Activated CD4-positive, CD25-positive, alpha-beta regulatory T cell treated with anti-CD3 and anti-CD28 coated beads, Interleukin-2, amount 50 U/mL, for 72 hours (primary cell): Measurements from ENCODE around the gene PBRM1.
"Not testable (repeated sequence)": the region's sequence is repeated elsewhere in the genome, so short reads cannot be mapped to it uniquely, and the experiment has no call there.

Experiments used
- DNase-seq: peaks from one replicate; pipeline ENCODE4 v3.0.0; 2021

The PBRM1 gene

GRCh38 chr3:52685709-52686691 lies at the start of gene PBRM1, which contains the start of gene GNL3:
TSS of gene PBRM1 (minus strand) at chr3:52685913.
TSS of gene GNL3 (plus strand) at chr3:52686032. CDS start at chr3:52686093, 61 bp downstream.
- peak; percentile 93 for DNase-seq

- DNase-seq = no peak
Measured at GRCh38 chr3:52733256-52733891, 47.7 kb upstream of the PBRM1 start.

DNA sequence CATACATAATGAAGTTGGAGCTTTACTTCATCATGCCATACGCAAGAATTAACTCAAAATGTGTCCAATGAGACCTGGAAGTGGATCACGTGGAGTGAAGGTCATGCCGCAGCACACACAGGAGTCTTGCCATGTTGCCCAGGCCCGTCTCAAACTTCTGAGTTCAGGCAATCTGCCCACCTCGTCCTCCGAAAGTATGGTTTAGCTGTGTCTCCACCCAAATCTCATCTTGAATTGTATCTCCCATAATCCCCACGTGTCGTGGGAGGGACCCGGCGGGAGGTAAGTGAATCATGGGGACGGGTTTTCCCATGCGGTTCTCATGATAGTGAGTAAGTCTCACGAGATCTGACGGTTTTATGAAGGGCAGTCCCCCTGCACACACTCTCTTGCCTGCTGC lies 45.9 kb upstream of the PBRM1 start:
- no peak for DNase-seq

DNA sequence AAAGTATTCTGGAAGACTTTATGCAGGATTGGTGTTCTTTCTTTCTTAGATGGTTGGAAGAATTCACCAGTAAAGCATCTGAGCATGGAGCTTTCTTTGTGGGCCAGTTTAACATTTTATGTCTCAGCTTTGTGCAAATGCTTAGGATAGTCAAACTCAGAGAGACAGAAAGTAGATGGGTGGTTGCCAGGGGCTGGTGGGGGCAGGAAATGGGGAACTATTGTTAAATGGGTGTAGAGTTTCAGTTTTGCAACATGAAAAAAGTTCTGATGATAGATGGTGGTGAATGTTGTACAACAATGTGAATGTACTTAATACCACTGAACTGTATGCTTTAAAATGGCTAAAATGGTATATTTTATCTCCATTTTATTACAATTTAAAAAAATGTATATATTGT lies 45.0 kb upstream of the PBRM1 start:
- no peak for DNase-seq

DNA sequence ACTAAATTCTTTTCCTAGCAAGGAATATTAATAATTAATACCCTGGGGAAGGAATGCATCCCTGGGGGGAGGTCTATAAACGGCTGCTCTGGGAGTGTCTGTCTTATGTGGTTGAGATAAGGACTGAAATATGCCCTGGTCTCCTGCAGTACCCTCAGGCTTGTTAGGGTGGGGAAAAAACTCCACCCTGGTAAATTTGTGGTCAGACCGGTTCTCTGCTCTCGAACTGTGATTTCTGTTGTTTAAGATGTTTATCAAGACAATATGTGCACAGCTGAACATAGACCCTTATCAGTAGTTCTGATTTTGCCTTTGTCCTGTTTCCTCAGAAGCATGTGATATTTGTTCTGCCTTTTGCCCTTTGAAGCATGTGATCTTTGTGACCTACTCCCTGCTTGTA lies 43.0 kb upstream of the PBRM1 start:
- not testable (repeated sequence) for DNase-seq

GRCh38 chr3:52724511-52724910 lies 38.8 kb upstream of the PBRM1 start:
- DNase-seq = no peak

GRCh38 chr3:52723935-52724334 lies 38.2 kb upstream of the PBRM1 start:
- no peak for DNase-seq

GRCh38 chr3:52722491-52722890 lies 36.8 kb upstream of the PBRM1 start:
- no peak for DNase-seq

DNA sequence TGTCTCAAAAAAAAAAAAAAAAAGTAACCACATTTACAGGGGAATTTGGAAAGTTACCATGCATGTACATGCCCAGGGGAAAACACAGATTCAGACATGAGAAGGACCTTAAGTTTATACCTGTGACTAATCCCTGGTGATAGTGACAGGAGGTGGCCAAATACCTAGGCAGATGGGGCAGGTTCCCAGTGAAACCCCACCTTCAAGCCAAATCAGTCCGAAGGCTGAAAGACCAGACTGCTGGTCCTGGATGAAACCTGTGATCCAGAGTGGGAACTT lies 36.0 kb upstream of the PBRM1 start:
- DNase-seq = no peak

DNA sequence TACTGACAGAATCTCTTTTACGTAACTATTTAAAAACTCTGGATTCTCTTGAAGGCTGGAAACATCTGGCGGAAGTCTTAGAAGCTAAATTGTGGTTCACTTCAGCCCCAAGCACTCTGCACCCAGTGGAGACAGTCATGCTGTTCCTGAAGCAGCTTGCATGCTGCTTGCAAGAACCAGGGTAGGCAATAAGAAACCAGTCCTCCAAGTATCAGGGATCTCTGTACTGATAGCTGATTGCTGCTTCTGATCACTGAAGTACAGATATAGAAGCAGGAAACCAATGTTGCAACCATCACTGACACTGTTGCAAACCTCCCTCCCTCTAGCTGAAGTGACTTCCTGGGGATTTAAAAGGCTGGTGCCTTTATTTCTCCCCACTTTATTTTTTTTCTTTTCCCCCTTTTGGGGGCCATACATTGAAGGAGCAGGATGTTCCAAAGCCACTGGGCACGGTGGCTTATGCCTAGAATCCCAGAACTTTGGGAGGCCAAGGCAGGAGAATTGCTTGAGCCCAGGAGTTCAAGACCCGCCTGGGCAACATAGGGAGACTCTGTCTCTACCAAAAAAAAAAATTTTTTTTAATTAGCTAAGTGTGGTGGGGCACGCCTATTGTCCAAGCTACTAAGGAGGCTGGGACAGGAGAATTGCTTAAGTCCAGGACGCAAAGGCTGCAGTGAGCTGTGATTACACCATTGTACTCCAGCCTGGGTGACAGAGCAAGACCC lies 35.5 kb upstream of the PBRM1 start:
- DNase-seq = no peak

- DNase-seq = no peak
Measured at GRCh38 chr3:52719618-52720017, 33.9 kb upstream of the PBRM1 start.

DNA sequence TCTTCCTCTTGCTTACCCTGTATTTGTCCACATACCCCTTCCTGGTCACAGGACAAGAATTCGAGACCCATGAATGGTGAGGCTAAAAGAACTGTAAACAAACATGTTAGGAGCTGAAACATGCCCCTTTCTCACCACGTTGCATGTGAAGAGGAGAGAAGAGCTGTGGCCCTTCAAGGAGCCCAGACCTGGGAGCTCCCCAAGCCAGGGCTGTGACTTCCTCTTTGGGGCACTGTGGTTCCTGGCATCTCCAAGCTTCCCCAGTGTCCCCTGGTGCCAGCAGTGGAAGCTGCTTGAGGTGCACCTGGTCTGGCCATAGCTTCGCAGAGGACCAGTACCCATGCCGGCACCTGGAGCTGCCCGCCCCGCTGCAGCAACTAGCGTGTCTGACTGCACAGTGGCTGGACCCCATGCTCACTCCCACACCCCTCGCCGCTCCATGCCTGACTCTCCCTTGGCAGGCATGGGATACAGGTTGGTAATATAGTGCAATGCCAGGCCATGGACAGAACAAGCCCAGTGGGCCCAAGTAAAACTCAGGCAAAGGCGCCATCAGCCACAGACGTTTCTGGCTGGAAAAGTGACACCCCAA lies 30.1 kb upstream of the PBRM1 start:
- no peak for DNase-seq

- DNase-seq = no peak
Measured at GRCh38 chr3:52714335-52715302, 28.9 kb upstream of the PBRM1 start.

GRCh38 chr3:52712291-52713212 lies 26.8 kb upstream of the PBRM1 start:
- DNase-seq = no peak

- no peak for DNase-seq
Measured at GRCh38 chr3:52710512-52710911, 24.8 kb upstream of the PBRM1 start.

GRCh38 chr3:52707585-52707984 lies 21.9 kb upstream of the PBRM1 start:
- DNase-seq = no peak

DNA sequence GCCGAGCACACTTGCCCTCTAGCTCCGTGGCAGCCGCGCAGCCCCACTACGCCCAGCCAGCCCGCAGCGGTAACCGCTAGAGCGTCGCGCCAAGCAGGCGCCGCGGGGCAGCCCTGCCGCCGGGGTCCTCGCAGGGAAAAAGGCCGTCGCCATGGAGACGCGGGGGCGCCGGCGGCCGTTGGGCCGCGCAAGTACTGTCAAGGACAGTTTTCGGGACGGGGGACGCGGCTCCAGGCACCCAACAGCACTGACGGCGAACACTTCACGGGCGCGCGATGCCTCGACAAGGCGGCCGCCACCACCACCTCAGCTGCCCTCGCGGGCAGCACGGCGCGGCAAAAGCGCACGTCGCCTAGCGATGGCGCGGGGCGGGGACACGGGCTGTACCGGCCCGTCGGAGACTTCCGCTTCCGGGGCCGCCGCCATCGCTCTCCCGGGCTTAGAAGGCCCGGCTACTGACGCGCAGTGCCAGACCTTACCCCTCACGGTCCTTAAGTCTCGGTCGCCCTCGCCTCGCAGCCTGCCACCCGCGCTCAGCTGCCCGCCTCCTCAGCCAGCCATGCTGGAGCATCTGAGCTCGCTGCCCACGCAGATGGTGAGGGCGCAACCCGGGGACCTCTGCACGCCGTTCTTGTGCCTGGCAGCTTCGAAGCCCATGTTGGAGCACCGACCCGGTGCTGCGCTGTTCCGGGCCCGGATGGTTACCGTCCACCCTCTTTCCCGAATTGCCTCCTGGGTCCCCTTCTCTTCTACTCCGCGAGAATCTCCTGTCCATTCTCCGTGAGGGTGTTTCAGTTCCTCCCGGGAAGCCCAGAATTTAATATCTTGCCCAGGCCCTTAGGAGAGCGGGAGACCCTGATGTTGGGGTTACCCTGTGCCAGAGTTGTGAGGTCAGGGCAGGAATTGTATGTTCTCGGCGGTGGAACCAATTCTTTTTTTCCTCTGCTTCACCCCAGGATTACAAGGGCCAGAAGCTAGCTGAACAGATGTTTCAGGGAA lies 20.3 kb upstream of the PBRM1 start, which contains the start of the genes GLT8D1 and SPCS1:
TSS of gene GLT8D1 (minus strand) at position 104 of the 999 bp plus-strand sequence. CDS start 5,331 bp downstream, outside the sequence.
TSS of gene SPCS1 (plus strand) at position 419 of the 999 bp plus-strand sequence. CDS start at position 560, 141 bp downstream.
- peak; percentile 88 for DNase-seq

DNA sequence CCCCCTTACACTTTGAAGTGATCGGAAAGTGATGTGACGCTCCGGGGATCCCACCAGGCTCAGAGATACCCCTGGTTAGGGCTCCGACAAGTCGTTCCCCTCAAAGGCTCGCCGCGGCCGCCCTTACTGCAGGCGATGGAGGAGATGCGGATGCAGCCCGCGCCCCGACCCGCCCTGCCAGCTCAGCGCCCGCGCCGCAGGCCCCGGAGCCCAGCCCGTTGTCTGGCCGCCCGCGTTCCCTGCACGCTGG lies 19.6 kb upstream of the PBRM1 start:
- DNase-seq = no peak

GRCh38 chr3:52704611-52705437 lies 19.1 kb upstream of the PBRM1 start:
- DNase-seq = peak; percentile 39
